Measurements from ENCODE around the gene ADGRG6.

The ADGRG6 gene

DNA sequence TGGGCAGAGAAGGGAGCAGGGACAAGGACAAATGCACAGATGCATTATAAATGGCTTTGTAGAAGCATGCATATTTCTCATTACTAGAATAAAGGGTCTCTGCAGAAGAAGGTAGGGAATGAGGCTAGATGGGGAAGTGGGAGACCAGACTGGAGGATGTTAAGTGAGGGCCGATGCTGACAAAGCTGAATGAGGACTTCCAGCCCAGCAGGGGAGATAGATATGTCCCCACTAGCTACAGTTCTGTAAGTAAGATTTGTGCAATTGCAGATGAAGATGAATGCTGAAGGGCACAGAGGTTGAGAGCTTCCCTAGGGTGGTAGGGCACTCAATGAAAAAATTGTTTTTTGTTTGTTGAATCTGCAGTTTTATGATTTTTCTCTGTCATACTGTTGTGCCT, 16.9 kb downstream of the ADGRG6 start:
- Histone ChIP-seq H3K9me3 (ENCODE audit: control insufficient read depth, low read length) (no peaks in the 10 kb centered on the region), H3K4me1 (ENCODE audit: control insufficient read depth, insufficient read depth, low read length, poor library complexity, severe bottlenecking) (no peaks in the 10 kb centered on the region), H3K4me3 (ENCODE audit: insufficient read depth, low read depth, low read length, poor library complexity, severe bottlenecking) (no peak overlapping the region), H3K36me3 (ENCODE audit: control insufficient read depth, insufficient read depth, low read length) (no peaks in the 10 kb centered on the region), H3K27me3 (replicated peaks; ENCODE audit: control insufficient read depth, insufficient read depth, low read length, poor library complexity, severe bottlenecking) (no peaks in the 10 kb centered on the region), H3K27ac (ENCODE audit: insufficient read depth, low read length, poor library complexity, severe bottlenecking) (no peak overlapping the region)
- no peak for DNase-seq

DNA sequence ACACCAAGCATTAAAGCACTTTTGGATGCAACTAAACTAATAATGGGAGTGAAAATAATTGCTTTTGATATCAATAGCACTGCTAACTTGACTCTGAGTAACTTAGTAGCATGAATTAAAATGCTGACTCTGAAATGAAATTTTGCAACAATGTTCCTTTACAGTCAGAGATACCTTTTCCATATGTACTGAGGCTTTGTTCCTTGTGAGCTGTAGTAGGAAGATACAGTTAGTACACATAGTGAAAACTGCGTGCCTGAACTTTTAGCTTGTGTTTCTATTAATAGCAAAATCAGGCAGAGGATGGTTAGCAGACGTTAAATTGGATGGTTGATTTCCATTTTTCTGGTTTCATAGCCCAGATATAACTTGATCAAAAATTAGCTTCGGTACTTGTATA, 18.6 kb downstream of the ADGRG6 start:
- Histone ChIP-seq H3K9me3 (ENCODE audit: control insufficient read depth, low read length) (no peaks in the 10 kb centered on the region), H3K27ac (ENCODE audit: insufficient read depth, low read length, poor library complexity, severe bottlenecking) (no peak overlapping the region), H3K27me3 (replicated peaks; ENCODE audit: control insufficient read depth, insufficient read depth, low read length, poor library complexity, severe bottlenecking) (no peaks in the 10 kb centered on the region), H3K4me3 (ENCODE audit: insufficient read depth, low read depth, low read length, poor library complexity, severe bottlenecking) (no peak overlapping the region), H3K36me3 (ENCODE audit: control insufficient read depth, insufficient read depth, low read length) (no peaks in the 10 kb centered on the region), H3K4me1 (ENCODE audit: control insufficient read depth, insufficient read depth, low read length, poor library complexity, severe bottlenecking) (no peaks in the 10 kb centered on the region)
- no peak for DNase-seq

DNA sequence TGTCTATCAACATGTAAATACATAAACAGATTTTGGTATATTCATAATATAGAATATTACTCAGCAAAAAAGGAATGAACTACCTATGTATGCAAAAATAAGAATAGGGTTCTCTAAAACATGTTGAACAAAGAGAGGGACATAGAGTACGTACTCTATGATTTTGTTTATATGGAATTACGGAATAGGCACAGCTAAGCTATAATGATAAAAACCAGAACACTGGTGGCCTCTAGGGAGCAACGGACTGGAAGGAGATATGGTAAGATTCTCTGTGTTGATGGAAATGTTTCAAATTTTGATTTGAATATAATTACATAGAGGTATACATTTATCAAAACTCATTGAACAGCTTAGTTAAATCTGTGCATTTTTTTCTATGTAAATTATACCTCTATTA, 19.6 kb downstream of the ADGRG6 start:
- DNase-seq, result no peak
- no peaks in the 10 kb centered on the region for H3K27me3 ChIP-seq (replicated peaks; ENCODE audit: control insufficient read depth, insufficient read depth, low read length, poor library complexity, severe bottlenecking)
- H3K9me3 ChIP-seq (ENCODE audit: control insufficient read depth, low read length), result no peaks in the 10 kb centered on the region
- H3K27ac ChIP-seq (ENCODE audit: insufficient read depth, low read length, poor library complexity, severe bottlenecking), result no peak overlapping the region
- H3K4me1 ChIP-seq (ENCODE audit: control insufficient read depth, insufficient read depth, low read length, poor library complexity, severe bottlenecking), result no peaks in the 10 kb centered on the region
- H3K36me3 ChIP-seq (ENCODE audit: control insufficient read depth, insufficient read depth, low read length), result no peaks in the 10 kb centered on the region
- no peak overlapping the region for H3K4me3 ChIP-seq (ENCODE audit: insufficient read depth, low read depth, low read length, poor library complexity, severe bottlenecking)

DNA sequence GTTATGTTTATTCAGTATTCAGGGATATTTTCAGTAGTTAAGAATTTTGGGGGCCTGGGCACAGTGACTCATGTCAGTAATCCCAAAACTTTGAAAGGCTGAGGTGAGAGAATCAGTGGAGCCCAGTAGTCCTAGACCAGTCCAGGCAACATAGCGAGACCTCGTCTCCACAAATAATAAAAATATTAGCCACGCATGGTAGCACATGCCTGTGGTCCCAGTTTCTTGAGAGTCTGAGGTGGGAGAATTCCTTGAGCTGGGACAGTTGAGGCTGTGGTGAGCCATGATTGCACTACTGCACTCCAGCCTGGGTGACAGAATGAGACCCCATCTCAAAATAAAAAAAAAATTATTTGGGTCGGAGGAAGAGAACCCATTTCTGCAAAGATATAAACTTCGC, 20.3 kb downstream of the ADGRG6 start:
- Histone ChIP-seq H3K27me3 (replicated peaks; ENCODE audit: control insufficient read depth, insufficient read depth, low read length, poor library complexity, severe bottlenecking) (no peaks in the 10 kb centered on the region), H3K9me3 (ENCODE audit: control insufficient read depth, low read length) (no peaks in the 10 kb centered on the region), H3K4me3 (ENCODE audit: insufficient read depth, low read depth, low read length, poor library complexity, severe bottlenecking) (no peak overlapping the region), H3K4me1 (ENCODE audit: control insufficient read depth, insufficient read depth, low read length, poor library complexity, severe bottlenecking) (no peaks in the 10 kb centered on the region), H3K36me3 (ENCODE audit: control insufficient read depth, insufficient read depth, low read length) (no peaks in the 10 kb centered on the region), H3K27ac (ENCODE audit: insufficient read depth, low read length, poor library complexity, severe bottlenecking) (no peak overlapping the region)
- DNase-seq, result no peak

DNA sequence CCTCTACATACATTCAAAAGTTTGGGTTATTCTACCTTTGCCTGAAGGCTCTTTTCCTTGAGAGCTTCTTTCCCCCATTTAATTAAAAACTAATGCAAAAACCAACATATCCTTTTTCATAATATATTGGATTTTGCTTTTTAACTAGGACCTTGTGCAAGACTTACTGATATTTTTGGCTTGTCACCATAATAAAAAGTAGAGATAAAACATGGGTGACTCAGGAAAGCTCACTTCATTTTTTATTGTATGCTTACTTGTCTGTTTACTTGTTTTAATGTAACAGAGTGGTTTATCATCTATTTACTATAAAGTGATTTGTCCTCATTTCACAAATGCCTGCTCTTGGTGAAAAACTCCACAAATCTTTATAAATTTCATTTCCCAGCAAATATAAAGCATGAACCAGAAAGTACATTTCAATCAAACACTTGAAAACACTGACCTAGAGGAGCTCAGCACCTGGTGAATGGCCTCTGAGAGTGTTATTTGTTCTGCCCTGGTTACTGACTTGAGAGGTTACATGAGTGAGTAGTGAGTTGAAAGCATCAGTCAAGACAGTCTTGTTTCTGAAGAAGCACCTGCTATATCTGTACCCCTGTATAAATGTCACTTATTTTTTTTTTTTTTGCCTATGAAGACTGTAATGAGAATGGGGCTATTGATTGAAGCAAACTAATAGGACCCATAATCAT, 20.8 kb downstream of the ADGRG6 start:
- Histone ChIP-seq H3K9me3 (ENCODE audit: control insufficient read depth, low read length) (no peaks in the 10 kb centered on the region), H3K36me3 (ENCODE audit: control insufficient read depth, insufficient read depth, low read length) (no peaks in the 10 kb centered on the region), H3K27me3 (replicated peaks; ENCODE audit: control insufficient read depth, insufficient read depth, low read length, poor library complexity, severe bottlenecking) (no peaks in the 10 kb centered on the region), H3K4me1 (ENCODE audit: control insufficient read depth, insufficient read depth, low read length, poor library complexity, severe bottlenecking) (no peaks in the 10 kb centered on the region), H3K4me3 (ENCODE audit: insufficient read depth, low read depth, low read length, poor library complexity, severe bottlenecking) (no peak overlapping the region), H3K27ac (ENCODE audit: insufficient read depth, low read length, poor library complexity, severe bottlenecking) (no peak overlapping the region)
- no peak for DNase-seq

DNA sequence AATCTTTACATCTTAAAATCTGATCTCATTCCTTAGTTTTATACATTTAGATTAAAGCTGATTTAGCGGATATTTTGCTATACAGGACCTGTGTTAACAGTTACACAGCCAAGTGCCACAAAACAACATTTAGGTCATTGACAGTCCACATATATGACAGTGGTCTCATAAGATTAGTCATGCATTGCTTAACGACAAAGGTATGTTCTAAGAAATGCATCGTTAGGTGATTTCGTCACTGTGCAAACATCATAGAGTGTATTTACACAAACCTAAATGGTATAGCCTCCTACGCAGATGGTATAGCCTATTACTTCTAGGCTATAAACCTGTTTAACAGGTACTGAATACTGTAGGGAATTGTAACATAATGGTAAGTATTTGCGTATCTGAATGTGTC, 21.6 kb downstream of the ADGRG6 start:
- Histone ChIP-seq H3K9me3 (ENCODE audit: control insufficient read depth, low read length) (no peaks in the 10 kb centered on the region), H3K4me1 (ENCODE audit: control insufficient read depth, insufficient read depth, low read length, poor library complexity, severe bottlenecking) (no peaks in the 10 kb centered on the region)
- no peak for DNase-seq

DNA sequence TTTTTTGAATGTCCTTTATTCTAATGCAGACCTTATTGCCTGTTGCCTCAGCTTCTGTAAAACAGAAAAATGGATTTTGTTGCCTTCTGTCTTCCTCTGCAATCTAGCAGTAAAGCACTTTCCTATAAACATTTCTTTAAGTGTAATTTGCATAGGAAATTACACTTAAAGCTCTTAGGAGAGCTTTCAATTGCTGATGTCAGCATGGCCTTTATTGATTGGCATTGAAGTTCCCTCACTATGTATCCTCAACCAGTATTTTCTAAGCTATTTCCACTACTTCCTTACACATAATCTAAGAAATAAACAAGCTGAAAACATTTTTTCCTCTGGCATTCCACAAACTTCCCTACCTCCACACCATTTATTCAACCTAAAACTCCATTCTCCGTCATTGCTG, 22.3 kb downstream of the ADGRG6 start:
- Histone ChIP-seq H3K4me3 (ENCODE audit: insufficient read depth, low read depth, low read length, poor library complexity, severe bottlenecking) (no peak overlapping the region), H3K36me3 (ENCODE audit: control insufficient read depth, insufficient read depth, low read length) (no peaks in the 10 kb centered on the region), H3K27ac (ENCODE audit: insufficient read depth, low read length, poor library complexity, severe bottlenecking) (no peak overlapping the region), H3K9me3 (ENCODE audit: control insufficient read depth, low read length) (no peaks in the 10 kb centered on the region), H3K27me3 (replicated peaks; ENCODE audit: control insufficient read depth, insufficient read depth, low read length, poor library complexity, severe bottlenecking) (no peaks in the 10 kb centered on the region), H3K4me1 (ENCODE audit: control insufficient read depth, insufficient read depth, low read length, poor library complexity, severe bottlenecking) (no peaks in the 10 kb centered on the region)
- no peak for DNase-seq

More for the DNA sequence above, 21.6 kb downstream of the ADGRG6 start:
- no peaks in the 10 kb centered on the region for H3K27me3 ChIP-seq (replicated peaks; ENCODE audit: control insufficient read depth, insufficient read depth, low read length, poor library complexity, severe bottlenecking)
- no peak overlapping the region for H3K4me3 ChIP-seq (ENCODE audit: insufficient read depth, low read depth, low read length, poor library complexity, severe bottlenecking)
- no peaks in the 10 kb centered on the region for H3K36me3 ChIP-seq (ENCODE audit: control insufficient read depth, insufficient read depth, low read length)
- H3K27ac ChIP-seq (ENCODE audit: insufficient read depth, low read length, poor library complexity, severe bottlenecking), result no peak overlapping the region

DNA sequence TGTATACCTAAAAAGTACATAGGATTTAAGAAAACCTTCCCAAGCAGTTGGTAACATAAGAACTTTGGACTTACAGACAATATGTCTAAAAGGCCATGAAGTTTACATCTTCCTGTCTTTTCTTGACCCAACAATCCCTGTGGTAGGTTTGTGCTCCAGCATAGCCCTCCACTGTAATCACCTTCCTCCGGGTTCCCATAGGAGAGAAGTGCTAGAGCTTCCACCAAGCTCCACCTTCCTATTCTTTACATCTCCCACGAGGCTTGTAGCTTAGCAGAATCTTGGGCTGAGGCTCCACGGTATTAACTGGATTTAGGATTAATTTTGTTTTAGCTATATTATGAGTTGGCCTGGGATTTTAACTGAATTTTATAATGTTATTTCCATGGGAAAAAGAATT, 23.3 kb downstream of the ADGRG6 start:
- no peak for DNase-seq

DNA sequence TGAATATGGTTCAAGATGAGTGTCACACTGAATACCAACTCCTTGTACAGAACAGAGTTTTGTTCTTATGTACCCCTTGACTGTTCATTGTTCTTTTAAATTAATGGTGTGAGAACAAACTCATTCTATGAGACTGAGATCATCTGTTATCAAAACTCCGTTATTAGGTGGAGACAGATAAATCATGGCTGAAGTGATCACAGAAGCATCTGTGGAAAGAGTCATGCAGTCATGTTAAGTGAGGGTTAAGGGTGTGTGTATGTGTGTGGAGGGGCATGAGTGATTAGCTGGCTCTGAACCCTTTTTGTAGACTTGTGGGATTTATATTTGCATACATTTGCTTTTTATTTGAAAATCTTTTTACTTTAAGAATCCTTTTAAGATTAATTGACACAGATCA, 24.7 kb downstream of the ADGRG6 start:
- no peaks in the 10 kb centered on the region for H3K36me3 ChIP-seq (ENCODE audit: control insufficient read depth, insufficient read depth, low read length)
- H3K4me3 ChIP-seq (ENCODE audit: insufficient read depth, low read depth, low read length, poor library complexity, severe bottlenecking), result no peak overlapping the region
- H3K4me1 ChIP-seq (ENCODE audit: control insufficient read depth, insufficient read depth, low read length, poor library complexity, severe bottlenecking), result no peaks in the 10 kb centered on the region
- no peak for DNase-seq
- H3K9me3 ChIP-seq (ENCODE audit: control insufficient read depth, low read length), result no peaks in the 10 kb centered on the region
- H3K27me3 ChIP-seq (replicated peaks; ENCODE audit: control insufficient read depth, insufficient read depth, low read length, poor library complexity, severe bottlenecking), result no peaks in the 10 kb centered on the region
- H3K27ac ChIP-seq (ENCODE audit: insufficient read depth, low read length, poor library complexity, severe bottlenecking), result no peak overlapping the region

More for the DNA sequence above, 23.3 kb downstream of the ADGRG6 start:
- no peak overlapping the region for H3K4me3 ChIP-seq (ENCODE audit: insufficient read depth, low read depth, low read length, poor library complexity, severe bottlenecking)
- no peaks in the 10 kb centered on the region for H3K27me3 ChIP-seq (replicated peaks; ENCODE audit: control insufficient read depth, insufficient read depth, low read length, poor library complexity, severe bottlenecking)
- H3K36me3 ChIP-seq (ENCODE audit: control insufficient read depth, insufficient read depth, low read length), result no peaks in the 10 kb centered on the region
- H3K4me1 ChIP-seq (ENCODE audit: control insufficient read depth, insufficient read depth, low read length, poor library complexity, severe bottlenecking), result no peaks in the 10 kb centered on the region
- H3K9me3 ChIP-seq (ENCODE audit: control insufficient read depth, low read length), result no peaks in the 10 kb centered on the region
- H3K27ac ChIP-seq (ENCODE audit: insufficient read depth, low read length, poor library complexity, severe bottlenecking), result no peak overlapping the region

DNA sequence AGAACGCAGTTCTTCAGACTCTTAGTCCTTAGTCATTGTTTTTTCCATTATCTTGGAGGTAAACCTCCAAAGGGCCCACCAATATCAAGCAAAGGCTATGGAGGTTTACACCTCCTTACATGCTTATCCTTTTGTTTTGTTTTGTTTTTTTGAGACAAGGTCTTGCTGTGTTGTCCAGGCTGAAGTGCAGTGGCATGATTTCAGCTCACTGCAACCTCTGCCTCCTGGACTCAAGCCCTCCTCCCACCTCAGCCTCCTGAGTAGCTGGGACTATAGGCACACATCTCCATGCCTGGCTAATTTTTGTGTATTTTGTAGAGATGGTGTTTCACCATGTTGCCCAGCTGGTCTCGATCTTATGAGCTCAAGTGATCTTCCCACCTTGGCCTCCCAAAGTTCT, 26.3 kb downstream of the ADGRG6 start:
- Histone ChIP-seq H3K4me3 (ENCODE audit: insufficient read depth, low read depth, low read length, poor library complexity, severe bottlenecking) (no peak overlapping the region), H3K4me1 (ENCODE audit: control insufficient read depth, insufficient read depth, low read length, poor library complexity, severe bottlenecking) (no peaks in the 10 kb centered on the region), H3K27me3 (replicated peaks; ENCODE audit: control insufficient read depth, insufficient read depth, low read length, poor library complexity, severe bottlenecking) (no peaks in the 10 kb centered on the region), H3K9me3 (ENCODE audit: control insufficient read depth, low read length) (no peaks in the 10 kb centered on the region), H3K36me3 (ENCODE audit: control insufficient read depth, insufficient read depth, low read length) (no peaks in the 10 kb centered on the region), H3K27ac (ENCODE audit: insufficient read depth, low read length, poor library complexity, severe bottlenecking) (no peak overlapping the region)
- DNase-seq, result no peak

Data from effector memory CD4-positive, alpha-beta T cell (primary cell).